HG02678 (cell line): ENCODE measurements around the gene DDX51.
"Not testable (repeated sequence)": the region's sequence is repeated elsewhere in the genome, so short reads cannot be mapped to it uniquely, and the experiment has no call there.

Experiments used
- ATAC-seq: cut with Tn5 transposase; IDR thresholded peaks from one replicate; pipeline ENCODE4 v1.9.1; 2021; ENCODE audit warnings: mild to moderate bottlenecking, moderate library complexity; ENCODE audit not compliant: unreplicated experiment

DDX51 gene

GRCh38 chr12:132141976-132142678 is 2.0 kb downstream of the DDX51 start:
- ATAC-seq, result no peak

- no peak for ATAC-seq
Measured at GRCh38 chr12:132140918-132141841, 2.9 kb downstream of the DDX51 start.

DNA sequence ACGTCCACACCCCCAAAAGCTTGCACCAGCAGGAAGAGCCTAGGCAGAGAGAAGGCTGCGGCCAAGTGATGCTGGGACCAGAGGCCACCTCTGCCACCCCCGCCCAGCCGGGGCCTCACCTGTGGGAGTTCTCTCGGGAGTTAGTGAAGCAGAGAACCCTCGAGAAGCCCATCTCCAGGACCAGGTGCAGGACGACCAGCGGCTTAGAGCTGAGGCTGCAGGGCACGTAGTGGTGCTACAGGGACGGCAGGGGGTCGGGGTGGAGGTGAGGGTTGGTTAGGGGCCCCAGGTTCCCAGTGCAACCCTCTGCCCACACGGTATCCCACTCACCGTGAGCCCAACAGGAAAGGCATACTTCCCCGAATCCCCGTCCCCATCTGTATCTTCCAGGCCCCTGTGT is 3.6 kb downstream of the DDX51 start:
- ATAC-seq, result no peak

DNA sequence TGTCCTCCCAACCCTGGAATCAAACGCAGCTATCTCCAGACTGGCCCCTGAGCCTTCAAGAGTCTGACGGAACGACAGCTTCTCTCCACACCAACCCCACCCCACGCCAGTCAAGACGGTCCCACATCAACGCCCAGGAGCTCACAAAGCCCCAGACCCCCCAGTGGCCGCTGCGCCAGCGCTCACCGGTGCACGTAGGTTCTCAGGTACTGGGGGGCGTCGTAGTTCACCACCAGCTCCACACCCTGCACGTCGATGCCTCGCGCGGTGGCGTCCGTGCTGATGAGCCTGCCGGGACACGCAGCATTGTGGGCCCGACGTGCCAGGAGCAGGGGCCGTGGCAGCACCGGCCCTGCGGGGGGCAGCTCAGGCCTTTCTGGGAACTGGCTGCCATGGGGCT is 4.2 kb downstream of the DDX51 start:
- no peak for ATAC-seq

DNA sequence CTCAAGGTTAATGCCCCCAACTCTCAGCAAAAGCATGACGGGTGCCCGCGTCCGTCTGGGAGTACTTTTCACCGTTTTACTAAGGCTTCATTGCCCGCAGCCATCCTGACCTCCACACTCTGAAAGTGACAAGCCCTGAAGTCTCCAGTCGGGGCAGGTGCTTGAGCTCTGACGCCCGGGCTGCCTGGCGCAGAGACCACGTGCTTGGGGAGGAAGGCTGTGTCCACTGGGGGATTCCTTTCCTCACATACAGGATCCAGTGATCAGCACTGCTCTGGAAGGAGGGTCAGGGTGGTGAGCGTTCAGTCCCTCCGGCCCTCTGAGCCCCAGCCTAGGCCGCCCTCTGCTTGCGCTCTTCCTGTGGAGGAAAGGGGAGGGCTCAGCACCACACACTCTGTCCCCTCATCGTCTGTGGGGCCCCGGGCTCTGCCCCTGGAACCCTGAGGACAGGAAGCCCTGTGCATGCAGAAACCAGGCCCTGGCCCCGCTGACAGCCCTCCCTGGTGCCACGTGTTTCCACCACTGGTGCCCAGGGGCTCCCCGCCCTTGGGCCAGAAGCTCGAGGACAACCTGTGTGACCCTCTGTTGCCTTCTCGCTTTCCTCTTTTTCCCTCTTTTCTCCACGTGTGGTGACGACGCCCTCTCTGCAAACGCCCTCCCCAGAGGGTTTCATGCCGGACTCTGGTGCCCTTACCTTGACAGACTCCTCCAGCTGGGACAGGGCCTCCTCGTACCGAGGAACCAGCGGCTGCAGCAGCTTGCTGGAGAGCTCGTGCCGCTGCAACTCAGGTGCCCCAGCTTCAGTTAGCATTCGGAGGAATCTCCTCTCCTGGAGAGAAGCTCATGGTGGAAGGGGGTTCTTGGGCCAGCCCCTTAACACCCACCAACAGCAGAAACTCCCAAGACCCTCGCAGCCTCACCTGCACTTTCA is 4.9 kb downstream of the DDX51 start:
- ATAC-seq, result no peak

GRCh38 chr12:132137483-132138125 is 6.5 kb downstream of the DDX51 start:
- ATAC-seq, result no peak

DNA sequence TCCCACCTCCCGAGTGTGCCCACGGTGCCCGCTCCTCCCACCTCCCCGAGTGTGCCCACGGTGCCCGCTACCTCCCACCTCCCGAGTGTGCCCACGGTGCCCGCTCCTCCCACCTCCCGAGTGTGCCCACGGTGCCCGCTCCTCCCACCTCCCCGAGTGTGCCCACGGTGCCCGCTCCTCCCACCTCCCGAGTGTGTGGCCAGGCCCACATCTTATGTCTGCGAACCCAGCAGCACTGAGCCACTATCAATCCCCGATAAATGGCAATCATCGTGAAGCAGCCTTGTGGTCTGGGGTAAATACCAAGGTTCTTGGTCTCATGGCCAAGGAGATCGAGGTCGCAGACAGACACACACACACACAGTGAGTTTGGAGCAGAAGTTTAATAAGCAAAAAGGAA is 7.9 kb downstream of the DDX51 start:
- not testable (repeated sequence) for ATAC-seq

DNA sequence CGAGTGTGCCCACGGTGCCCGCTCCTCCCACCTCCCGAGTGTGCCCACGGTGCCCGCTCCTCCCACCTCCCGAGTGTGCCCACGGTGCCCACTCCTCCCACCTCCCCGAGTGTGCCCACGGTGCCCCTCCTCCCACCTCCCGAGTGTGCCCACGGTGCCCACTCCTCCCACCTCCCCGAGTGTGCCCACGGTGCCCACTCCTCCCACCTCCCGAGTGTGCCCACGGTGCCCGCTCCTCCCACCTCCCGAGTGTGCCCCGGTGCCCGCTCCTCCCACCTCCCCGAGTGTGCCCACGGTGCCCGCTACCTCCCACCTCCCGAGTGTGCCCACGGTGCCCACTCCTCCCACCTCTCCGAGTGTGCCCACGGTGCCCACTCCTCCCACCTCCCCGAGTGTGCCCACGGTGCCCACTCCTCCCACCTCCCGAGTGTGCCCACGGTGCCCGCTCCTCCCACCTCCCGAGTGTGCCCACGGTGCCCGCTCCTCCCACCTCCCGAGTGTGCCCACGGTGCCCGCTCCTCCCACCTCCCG is 9.4 kb downstream of the DDX51 start:
- ATAC-seq, result not testable (repeated sequence)

DNA sequence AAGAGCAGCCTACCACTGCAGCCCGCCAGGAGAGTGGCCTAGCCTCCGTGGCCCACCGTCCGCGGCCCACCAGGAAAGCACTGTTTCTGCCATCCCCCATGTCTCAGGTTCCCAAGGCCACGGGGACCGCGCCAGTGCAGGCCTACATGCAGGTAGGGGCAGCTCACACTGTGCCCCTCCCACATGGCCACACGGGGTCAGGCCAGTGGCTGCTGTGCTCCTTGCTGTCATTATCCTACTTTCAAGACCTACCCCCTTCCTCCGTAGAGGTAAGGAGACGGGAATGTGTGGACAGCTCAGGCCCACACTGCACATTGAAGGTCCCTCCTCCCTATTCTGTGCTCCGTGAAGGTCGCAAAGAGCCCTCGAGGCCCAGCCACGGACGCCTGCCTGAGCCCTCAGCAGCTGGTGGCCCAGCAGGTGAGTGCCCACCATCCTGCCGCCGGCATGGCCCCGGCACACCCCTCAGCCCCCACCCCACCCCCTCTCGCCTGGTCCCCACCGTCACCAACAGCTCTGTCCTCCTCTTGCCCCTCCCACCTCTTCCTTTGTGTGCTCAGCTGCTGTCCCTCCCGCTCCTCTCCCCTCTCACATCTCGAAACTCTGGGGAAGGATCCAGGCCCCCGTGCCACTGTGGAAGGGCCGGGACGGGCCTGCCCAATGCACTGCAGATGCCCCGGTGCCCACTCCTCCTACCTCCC is 10.0 kb downstream of the DDX51 start:
- no peak for ATAC-seq

- ATAC-seq, result no peak
Measured at GRCh38 chr12:132132609-132133430, 11.3 kb downstream of the DDX51 start.

GRCh38 chr12:132131952-132132351 is 12.2 kb downstream of the DDX51 start:
- ATAC-seq, result no peak

DNA sequence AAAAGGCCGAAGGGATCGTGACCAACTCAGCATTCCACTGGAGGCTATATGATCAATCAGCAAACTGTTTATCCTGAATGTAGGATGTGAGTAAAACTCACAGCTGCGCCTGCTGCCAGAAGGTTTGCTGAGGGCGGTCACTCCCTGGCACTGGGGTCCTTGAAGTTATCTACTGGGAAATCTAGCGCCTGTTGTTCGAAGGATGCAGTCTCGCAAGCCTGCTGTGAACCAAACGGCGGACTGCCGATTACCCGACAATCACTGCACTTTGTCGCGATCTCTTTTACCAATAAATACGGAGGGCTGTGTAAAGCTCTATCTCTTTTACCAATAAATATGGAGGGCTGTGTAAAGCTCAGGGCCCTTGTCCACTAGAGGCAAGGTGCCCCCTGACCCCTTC is 12.9 kb downstream of the DDX51 start:
- no peak for ATAC-seq

DNA sequence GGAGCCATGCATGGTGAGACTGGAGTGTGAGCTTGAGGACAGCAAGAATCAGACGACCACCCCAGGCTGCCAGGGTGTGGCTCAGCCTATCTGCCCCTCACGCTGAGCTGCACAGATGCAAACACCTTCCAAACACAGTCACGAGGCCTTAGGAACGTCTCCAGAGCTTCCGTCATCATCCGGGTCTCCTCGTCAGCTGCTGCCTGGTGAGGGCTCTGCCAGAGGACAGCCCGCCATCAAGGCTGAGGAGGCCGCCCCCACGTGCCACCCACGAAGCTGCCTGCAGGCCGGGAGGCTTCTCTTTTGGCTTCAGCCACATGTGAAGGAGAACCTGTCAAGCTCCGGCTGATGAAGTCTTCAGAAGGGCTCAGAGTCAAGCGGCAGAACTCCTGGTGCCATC is 13.4 kb downstream of the DDX51 start:
- ATAC-seq, result no peak

GRCh38 chr12:132129007-132129406 is 15.1 kb downstream of the DDX51 start:
- no peak for ATAC-seq

DNA sequence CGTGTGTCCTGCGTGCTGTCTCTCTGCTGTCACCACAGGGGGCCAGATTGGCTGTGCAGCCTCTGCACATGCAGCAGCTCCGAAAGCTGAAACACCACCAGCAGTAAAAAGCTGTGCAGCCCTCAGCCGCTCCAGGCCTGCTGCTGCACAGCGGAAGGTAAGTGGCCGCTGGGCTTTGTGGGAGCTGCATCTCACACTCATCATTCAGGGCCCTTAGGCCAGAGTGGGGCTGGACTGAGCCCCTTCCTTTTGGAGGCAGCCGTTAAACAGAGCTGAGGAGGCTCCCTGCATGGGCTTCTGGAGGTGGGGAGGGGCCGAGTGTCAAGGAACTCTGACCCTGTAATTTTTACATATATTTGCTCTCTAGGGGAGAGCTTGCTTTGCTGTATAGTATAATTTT is 17.1 kb downstream of the DDX51 start:
- ATAC-seq, result no peak

GRCh38 chr12:132125736-132126135 is 18.4 kb downstream of the DDX51 start:
- no peak for ATAC-seq

- ATAC-seq, result no peak
Measured at GRCh38 chr12:132124766-132125425, 19.2 kb downstream of the DDX51 start.
